Calu3 (cell line): Measurements from ENCODE around the gene SNORC. TPM values are rescaled to one million over a fixed set of nuclear protein-coding genes. Genes with fewer than 3 reads are reported as not detected.

Experiments used
- BruUV-seq: library from RNA; stranded (reverse); fragments of 400-500 nt; replicated peaks from 2 replicates; lab custom pipeline; 2021; lab: Mats Ljungman, UMichigan
- CTCF ChIA-PET: fragments of 300-600 bp; sonication (Branson Sonifier 250); formaldehyde crosslinking; loops from one replicate; lab custom pipeline; 2022; ENCODE audit warnings: antibody characterized with exemption; lab: Charles Lee
- DNase-seq: peaks from one replicate; pipeline ENCODE4 v3.0.0; 2022
- H3K27ac Mint-ChIP-seq: one replicate; pipeline ENCODE4 v1.8.0; 2022; ENCODE audit warnings: mixed read lengths; ENCODE audit not compliant: unreplicated experiment
- H3K27me3 Mint-ChIP-seq: one replicate; pipeline ENCODE4 v1.8.0; 2022; ENCODE audit warnings: mixed read lengths; ENCODE audit not compliant: unreplicated experiment
- H3K36me3 Mint-ChIP-seq: one replicate; pipeline ENCODE4 v1.8.0; 2022; ENCODE audit warnings: mild to moderate bottlenecking, moderate library complexity, mixed read lengths; ENCODE audit not compliant: insufficient read depth, unreplicated experiment
- H3K4me1 Mint-ChIP-seq: one replicate; pipeline ENCODE4 v1.8.0; 2022; ENCODE audit warnings: mild to moderate bottlenecking, low read depth, mixed read lengths; ENCODE audit not compliant: unreplicated experiment
- H3K4me3 Mint-ChIP-seq: one replicate; pipeline ENCODE4 v1.8.0; 2022; ENCODE audit warnings: mild to moderate bottlenecking, low read depth, moderate library complexity, mixed read lengths; ENCODE audit not compliant: unreplicated experiment
- H3K9me3 Mint-ChIP-seq: one replicate; pipeline ENCODE4 v1.8.0; 2022; ENCODE audit warnings: low read depth, mixed read lengths; ENCODE audit not compliant: unreplicated experiment
- CTCF ChIP-seq: fragments of 200-600 bp; IDR thresholded peaks from one replicate; pipeline ENCODE4 v1.8.0; 2022; ENCODE audit warnings: antibody characterized with exemption; ENCODE audit not compliant: unreplicated experiment
- intact Hi-C: fragments of 100-400 bp; cut with micrococcal nuclease; formaldehyde crosslinking; loops from one replicate; pipeline ENCODE4 v1.10.0; 2022; ENCODE audit not compliant: unreplicated experiment
- total RNA-seq: library from RNA; stranded (reverse); gene quantifications from 2 replicates; pipeline ENCODE4 v1.2.3, GENCODE V29; 2022

Gene SNORC
- total RNA-seq, 1 experiment from 2014 or later: 4.3 TPM

GRCh38 chr2:232919141-232919540 is 49.1 kb downstream of the SNORC start:
- CTCF ChIA-PET: no interaction called here
- intact Hi-C loops: no loop called here
- Mint-ChIP-seq H3K27me3 (peaks cover 14% of the 10 kb centered on the region), H3K9me3 (no peaks in the 10 kb centered on the region), H3K27ac (no peak overlapping the region), H3K36me3 (no peaks in the 10 kb centered on the region), H3K4me3 (no peak overlapping the region), H3K4me1 (no peaks in the 10 kb centered on the region)
- no peak for DNase-seq
- no TSS peak for BruUV-seq
- no peak for TF ChIP-seq CTCF

- intact Hi-C loops: no loop called here
- CTCF ChIA-PET: no interaction called here
- Mint-ChIP-seq H3K4me3 (no peak overlapping the region), H3K9me3 (no peaks in the 10 kb centered on the region), H3K36me3 (no peaks in the 10 kb centered on the region), H3K27ac (no peak overlapping the region), H3K4me1 (no peaks in the 10 kb centered on the region), H3K27me3 (peaks cover 16% of the 10 kb centered on the region)
- no peak for DNase-seq
- TF ChIP-seq CTCF: no peak
- no TSS peak for BruUV-seq
Measured at GRCh38 chr2:232920055-232920454, 50.0 kb downstream of the SNORC start.

- no peak overlapping the region for H3K4me3 Mint-ChIP-seq
- no peaks in the 10 kb centered on the region for H3K36me3 Mint-ChIP-seq
- H3K4me1 Mint-ChIP-seq: no peaks in the 10 kb centered on the region
- H3K27ac Mint-ChIP-seq: no peak overlapping the region
- no peaks in the 10 kb centered on the region for H3K9me3 Mint-ChIP-seq
- no peak for TF ChIP-seq CTCF
- DNase-seq: no peak
- no TSS peak for BruUV-seq
- intact Hi-C loops: no loop called here
- CTCF ChIA-PET: no interaction called here
- peaks cover 23% of the 10 kb centered on the region for H3K27me3 Mint-ChIP-seq
Measured at GRCh38 chr2:232920760-232921159, 50.7 kb downstream of the SNORC start.

GRCh38 chr2:232924433-232924832 is 54.4 kb downstream of the SNORC start:
- no TSS peak for BruUV-seq
- H3K4me3 Mint-ChIP-seq: no peak overlapping the region
- no peak for TF ChIP-seq CTCF
- no peaks in the 10 kb centered on the region for H3K4me1 Mint-ChIP-seq
- DNase-seq: no peak
- no peak overlapping the region for H3K27ac Mint-ChIP-seq
- H3K27me3 Mint-ChIP-seq: peaks cover 45% of the 10 kb centered on the region
- CTCF ChIA-PET: interaction anchor here (1.9 kb wide), 1 partner anchor 104 kb away, joined by 5 read pairs; no protein-coding TSS in a partner anchor
- H3K9me3 Mint-ChIP-seq: no peaks in the 10 kb centered on the region
- intact Hi-C loops: no loop called here
- no peaks in the 10 kb centered on the region for H3K36me3 Mint-ChIP-seq
